Measurements from ENCODE around the gene GIPC1. TPM values are rescaled to one million over a fixed set of nuclear protein-coding genes. Genes with fewer than 3 reads are reported as not detected.

GIPC1 gene
- polyA plus RNA-seq, 2 of the 4 experiments (the other 2 are of a cell fraction), result 52.9 to 86.4 TPM

GRCh38 chr19:14433554-14434501, 62.1 kb downstream of the GIPC1 start (continued):
- TF ChIP-seq USF2 (IDR thresholded peaks at IDR 0.05), result peak; percentile 63
- TF ChIP-seq RNF2 (IDR thresholded peaks at IDR 0.05; ENCODE audit: borderline replicate concordance, low read depth), result no peak
- TF ChIP-seq POLR2A (IDR thresholded peaks at IDR 0.05; ENCODE audit: low read length), result no peak

GRCh38 chr19:14432791-14433553, 63.0 kb downstream of the GIPC1 start, which contains the start of gene PKN1:
Gene PKN1, plus strand, starts transcription at chr19:14433306. Its CDS starts 216 bp downstream, at chr19:14433522.
- peaks cover 30% of the 10 kb centered on the region for H3K4me1 ChIP-seq
- peak within 1 kb of the TSS; percentile 98 for H3K4me2 ChIP-seq
- FAIRE-seq (no peak), DNase-seq (ENCODE audit: low read depth in 1 of 2, low spot score in 1 of 2) (peak; percentile 29 to 35), ATAC-seq (peak; percentile 11 to 54; a peak in 4 of 6 replicates)
- ChIA-PET CTCF (interaction anchor here (0.6 to 2.5 kb wide), 17 partner anchors 12 to 296 kb away, joined by 3 to 15 read pairs (median 4); partner anchors contain the start of gene ASF1B), POLR2A (interaction anchor here (0.7 kb wide), 1 partner anchor 14 kb away, joined by 3 read pairs; no protein-coding TSS in a partner anchor)
- TF ChIP-seq MAX (IDR thresholded peaks at IDR 0.05) (0 out of 2 replicates have a peak, but pooled peaks have one; percentile 40), HEYL (CRISPR knock-in tag; IDR thresholded peaks at IDR 0.05) (no peak), E2F6 (IDR thresholded peaks at IDR 0.05; ENCODE audit: borderline replicate concordance, low read depth) (peak; percentile 37; the same call in 1 of the 2 replicates), PHF8 (IDR thresholded peaks at IDR 0.05; ENCODE audit: borderline replicate concordance, low read depth) (0 out of 2 replicates have a peak, but pooled peaks have one; percentile 6), USF2 (IDR thresholded peaks at IDR 0.05) (0 out of 2 replicates have a peak, but pooled peaks have one; percentile 18), POLR2A (IDR thresholded peaks at IDR 0.05; ENCODE audit: low read length) (peak; percentile 19; the same call in 1 of the 2 replicates)
- peak within 1 kb of the TSS; percentile 92 for H3K4me3 ChIP-seq
- no peaks in the 10 kb centered on the region for H3K9me3 ChIP-seq
- peak within 1 kb of the TSS; percentile 91 to 98 for H3K27ac ChIP-seq
- WGBS (ENCODE audit: missing lambda C conversion rate), result 11% methylated on average over 21 of the region's 85 CpGs

GRCh38 chr19:14430712-14431111, 65.2 kb downstream of the GIPC1 start:
- DNase-seq (ENCODE audit: low read depth in 1 of 2, low spot score in 1 of 2), result no peak
- CTCF ChIA-PET, result interaction anchor here (0.7 to 2.5 kb wide), 7 partner anchors 10 to 146 kb away, joined by 3 to 15 read pairs (median 3); no protein-coding TSS in a partner anchor
- H3K27ac ChIP-seq, result no peak overlapping the region
- H3K4me1 ChIP-seq, result peaks cover 30% of the 10 kb centered on the region
- H3K4me2 ChIP-seq, result no peak overlapping the region
- FAIRE-seq, result no peak
- H3K9me3 ChIP-seq, result no peaks in the 10 kb centered on the region
- H3K4me3 ChIP-seq, result no peak overlapping the region
- no peak for ATAC-seq
- 66% methylated on average over 3 of the region's 3 CpGs for WGBS (ENCODE audit: missing lambda C conversion rate)
- POLR2A ChIA-PET, result no interaction called here
- no peak for TF ChIP-seq TFCP2L1 (CRISPR knock-in tag; IDR thresholded peaks at IDR 0.05)
- no peak for TF ChIP-seq BCL3 (IDR thresholded peaks at IDR 0.05)
- TF ChIP-seq CBX8 (IDR thresholded peaks at IDR 0.05), result no peak
- no peak for TF ChIP-seq SMC3 (IDR thresholded peaks at IDR 0.05)
- no peak for TF ChIP-seq EHMT2 (IDR thresholded peaks at IDR 0.05; ENCODE audit: low read depth)
- no peak for TF ChIP-seq EP300 (IDR thresholded peaks at IDR 0.05)
- TF ChIP-seq CHD2 (IDR thresholded peaks at IDR 0.05; ENCODE audit: low read length, partially characterized antibody), result no peak
- no peak for TF ChIP-seq POLR2A (IDR thresholded peaks at IDR 0.05; ENCODE audit: low read length)
- no peak for TF ChIP-seq USF2 (IDR thresholded peaks at IDR 0.05)
- TF ChIP-seq ELK1 (IDR thresholded peaks at IDR 0.05; ENCODE audit: low read depth, low read length), result no peak
- no peak for TF ChIP-seq POLR2AphosphoS2 (conservative IDR thresholded peaks at IDR 0.05; ENCODE audit: low read length)
- TF ChIP-seq FOSB (CRISPR knock-in tag; IDR thresholded peaks at IDR 0.05), result no peak

All from A549 (cell line).